ENCODE results near the gene DNAJB1. TPM values are rescaled to one million over a fixed set of nuclear protein-coding genes. Genes with fewer than 3 reads are reported as not detected.

Gene DNAJB1
- total and polyA plus RNA-seq, 2 of the 4 experiments (the other 2 are of a cell fraction): 88.2 to 95.4 TPM

DNA sequence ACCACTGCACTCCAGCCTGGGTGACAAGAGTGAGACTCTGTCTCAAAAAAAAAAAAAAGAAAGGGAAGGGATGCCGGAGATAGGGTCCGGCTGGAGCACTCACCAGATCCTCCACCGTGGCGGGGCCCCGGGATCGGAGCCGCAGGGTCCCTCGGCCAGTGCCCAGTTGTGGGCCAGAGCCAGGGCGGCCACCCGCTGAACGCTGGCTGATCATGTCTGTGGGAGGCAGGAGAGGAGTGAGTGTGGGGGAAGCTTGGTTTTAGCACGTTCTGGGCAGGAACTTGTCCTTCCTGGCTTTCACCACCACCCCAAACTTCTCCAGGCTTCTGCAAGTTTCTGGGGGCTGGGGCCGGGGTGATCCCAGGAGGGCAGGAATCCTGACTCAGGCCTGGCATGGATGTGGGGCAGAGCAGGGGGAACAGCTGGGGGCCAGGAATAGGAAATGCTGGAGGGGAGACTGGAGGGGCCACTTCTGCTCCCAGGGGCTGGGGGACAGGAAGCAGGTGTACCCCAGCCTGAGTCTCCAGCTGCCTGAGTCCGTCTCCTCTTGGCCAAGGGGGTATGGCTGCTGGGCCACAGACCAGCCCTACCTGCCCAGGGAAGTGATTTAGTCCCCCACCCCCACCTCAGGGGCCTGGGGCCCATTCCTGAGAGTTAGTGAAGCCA is 38.8 kb downstream of the DNAJB1 start:
- H4K20me1 ChIP-seq (ENCODE audit: insufficient read depth, low read length): peaks cover 33% of the 10 kb centered on the region
- 70% methylated on average over 2 of the region's 14 CpGs; no CpG with 5 or more reads in 1 of the 2 experiments for WGBS, 2 experiments (ENCODE audit: extremely low coverage in 2 of 2, insufficient read length in 1 of 2)
- POLR2A ChIA-PET (ENCODE audit: unreplicated experiment): no interaction called here

More for the DNA sequence above, 38.8 kb downstream of the DNAJB1 start:
- Histone ChIP-seq H3K4me1 (ENCODE audit: control insufficient read depth, insufficient read depth, low read length) (peaks cover 35% of the 10 kb centered on the region), H3K36me3 (ENCODE audit: control insufficient read depth, insufficient read depth, low read length) (peaks cover 25% of the 10 kb centered on the region), H3K4me2 (ENCODE audit: low read depth, low read length) (no peak overlapping the region), H3K4me3 (ENCODE audit: insufficient read depth, low read depth, low read length) (no peak overlapping the region), H3K27ac (ENCODE audit: insufficient read depth, low read length) (no peak overlapping the region), H2BK5ac (ENCODE audit: low read depth, low read length, poor library complexity, severe bottlenecking) (no peak overlapping the region), H3K56ac (ENCODE audit: extremely low read depth, insufficient read depth, low read length) (no peak overlapping the region), H3K14ac (replicated peaks; ENCODE audit: low read depth, low read length) (no peak overlapping the region), H3K27me3 (ENCODE audit: control insufficient read depth, insufficient read depth, low read length) (no peaks in the 10 kb centered on the region), H2AFZ (replicated peaks; ENCODE audit: low read length, poor library complexity) (no peak overlapping the region), H4K5ac (ENCODE audit: low read depth, low read length) (no peak overlapping the region), H2AK9ac (replicated peaks; ENCODE audit: low read depth, low read length, poor library complexity) (peak overlapping the region; percentile 89), H3K79me1 (ENCODE audit: low read depth in 1 of 2, low read length in 2 of 2) (peaks cover 8 to 54% of the 10 kb centered on the region in 2 experiments), H3K23ac (ENCODE audit: low read depth, low read length) (no peak overlapping the region), H2BK15ac (ENCODE audit: low read depth, low read length) (no peak overlapping the region), H3K9ac (ENCODE audit: low read depth, low read length) (no peak overlapping the region), H2BK120ac (ENCODE audit: low read depth, low read length) (no peak overlapping the region), H3K9me3 (ENCODE audit: control insufficient read depth, insufficient read depth, low read length) (no peaks in the 10 kb centered on the region), H4K8ac (ENCODE audit: low read depth in 2 of 2, low read length in 2 of 2) (no peak overlapping the region), H2BK20ac (ENCODE audit: low read depth, low read length) (no peak overlapping the region), H3K18ac (ENCODE audit: low read depth, low read length) (no peak overlapping the region), H3K9me1 (ENCODE audit: insufficient read depth, low read length) (0 out of 2 replicates have a peak, but pooled peaks cover 14% of the 10 kb centered on the region), H4K91ac (ENCODE audit: insufficient read depth, low read depth, low read length) (no peak overlapping the region), H3K4ac (ENCODE audit: low read depth, low read length) (no peak overlapping the region), H2AK5ac (ENCODE audit: low read depth, low read length) (no peak overlapping the region)
- DNase-seq: no peak
- CTCF ChIA-PET: interaction anchor here (0.6 kb wide), 1 partner anchor 20 kb away, joined by 3 read pairs; no protein-coding TSS in a partner anchor
- no peak for TF ChIP-seq MAFK (IDR thresholded peaks at IDR 0.05; ENCODE audit: low read depth, low read length)
- no peak for TF ChIP-seq RCOR1 (IDR thresholded peaks at IDR 0.05; ENCODE audit: insufficient replicate concordance, low read length)
- BruUV-seq (replicated peaks): no TSS peak
- in situ Hi-C loops (cut with MboI; ENCODE audit: low sequenced_read_pairs) (loop anchor here (10.0 kb wide), 1 partner anchor 595 kb away; no protein-coding TSS in a partner anchor), intact Hi-C loops (cut with micrococcal nuclease) (loop anchor here (5.0 kb wide), 1 partner anchor 342 kb away; the partner anchor contains the start of gene ASF1B), dilution Hi-C loops (cut with HindIII; ENCODE audit: low sequenced_read_pairs, unreplicated experiment) (no loop called here)
- no peak for ATAC-seq (ENCODE audit: low read depth)

All from IMR-90 (cell line).